ENCODE measurements around the gene CLCN2. TPM values are rescaled to one million over a fixed set of nuclear protein-coding genes. Genes with fewer than 3 reads are reported as not detected.

The CLCN2 gene
- total RNA-seq, result 11.0 TPM

DNA sequence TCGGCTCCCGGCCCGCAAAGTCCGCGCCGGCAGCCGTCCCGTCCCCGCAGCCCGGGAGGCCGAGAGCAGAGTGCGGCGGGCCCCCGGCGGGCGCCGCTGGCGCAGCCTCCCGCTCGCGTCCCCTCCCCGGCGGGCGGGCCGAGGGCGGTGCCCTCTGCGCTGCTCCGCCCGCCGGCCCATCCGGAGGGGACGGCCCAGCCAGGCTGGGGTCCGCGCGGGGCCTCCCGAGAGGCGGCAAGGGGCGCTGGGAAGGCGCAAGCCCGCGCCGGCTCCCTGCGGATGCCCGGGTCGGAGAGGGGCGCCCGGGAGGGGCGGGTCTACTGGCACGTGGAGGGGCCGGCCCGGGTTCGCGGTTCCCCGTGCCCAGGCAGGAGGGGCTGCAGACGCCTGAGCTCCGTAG lies at the start of gene CLCN2, which contains the start of gene POLR2H:
Gene CLCN2 (minus strand): TSS at position 74 of the 400 bp plus-strand sequence. CDS start 126 bp downstream, outside the sequence.
Gene POLR2H (plus strand): TSS at position 179 of the 400 bp plus-strand sequence. CDS start 1,783 bp downstream, outside the sequence.

DNA sequence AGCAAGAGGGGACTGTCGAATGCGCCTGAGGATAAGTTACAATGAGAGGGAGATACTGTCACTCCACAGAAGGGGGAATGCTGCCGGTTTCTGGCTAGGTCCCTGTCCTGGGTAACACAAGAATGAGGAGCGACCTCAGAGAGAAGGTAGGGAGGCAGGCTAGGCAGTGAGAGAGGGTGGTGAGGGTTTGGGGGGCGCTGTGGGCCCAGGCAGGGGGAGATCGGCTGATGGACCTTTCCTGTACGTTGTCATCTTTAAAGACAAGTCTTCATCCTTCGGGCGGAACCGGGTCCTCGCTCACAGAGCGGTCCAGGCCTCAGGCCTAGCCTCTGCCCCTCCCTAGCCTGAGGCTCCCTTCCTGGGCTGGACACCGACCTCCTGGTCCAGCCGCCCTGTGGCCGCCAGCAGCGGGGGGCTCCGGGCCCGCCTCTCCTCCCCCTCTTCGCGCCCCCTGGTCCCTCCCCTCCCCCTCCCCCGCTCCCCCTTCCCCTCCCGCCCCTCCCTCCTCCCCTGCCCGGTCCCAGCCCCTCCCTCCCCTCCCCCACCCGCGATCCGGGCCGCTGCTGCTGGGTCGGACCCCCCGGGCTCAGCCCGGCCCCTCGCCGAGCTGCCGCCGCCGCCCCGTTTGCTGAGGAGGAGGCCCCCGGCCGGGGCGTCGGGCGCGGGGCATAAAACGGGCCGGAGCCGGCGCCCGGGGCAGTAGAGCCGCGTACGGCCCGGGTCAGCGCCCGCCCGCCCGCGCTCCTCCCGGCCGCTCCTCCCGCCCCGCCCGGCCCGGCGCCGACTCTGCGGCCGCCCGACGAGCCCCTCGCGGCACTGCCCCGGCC lies 18.2 kb upstream of the CLCN2 start, which contains the start of gene CHRD:
Gene CHRD (plus strand): TSS at position 697 of the 827 bp plus-strand sequence. CDS start 265 bp downstream, outside the sequence.

DNA sequence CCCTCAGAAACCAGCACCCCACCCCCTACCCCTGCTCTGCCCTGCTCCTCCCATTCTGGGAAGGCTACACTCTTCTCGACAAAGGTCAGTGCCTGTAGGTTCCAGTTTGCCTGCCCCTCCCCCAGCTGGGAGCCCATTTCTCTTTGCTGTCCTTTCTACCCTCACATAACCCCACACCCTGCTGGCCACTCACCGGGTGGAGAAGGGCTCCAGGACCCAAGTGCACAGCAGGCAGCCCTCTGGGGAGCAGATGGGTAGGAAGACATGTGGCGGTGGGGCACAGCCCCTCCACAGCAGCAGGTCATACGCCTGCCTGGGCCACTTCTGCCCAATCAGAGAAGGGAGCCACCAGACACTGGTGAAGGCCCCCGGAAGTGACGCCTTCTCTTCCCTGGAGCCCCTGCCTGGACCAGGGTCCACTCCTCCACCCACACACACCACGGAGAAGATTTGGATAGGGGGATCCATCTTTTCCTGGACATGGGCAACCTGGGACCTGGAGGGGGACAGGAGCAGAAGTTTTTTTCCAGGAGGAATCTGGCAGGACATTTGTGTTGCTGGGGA lies 16.6 kb upstream of the CLCN2 start, which contains the start of gene THPO:
Gene THPO (minus strand): TSS at position 326 of the 564 bp plus-strand sequence. CDS start 1,948 bp downstream, outside the sequence.

DNA sequence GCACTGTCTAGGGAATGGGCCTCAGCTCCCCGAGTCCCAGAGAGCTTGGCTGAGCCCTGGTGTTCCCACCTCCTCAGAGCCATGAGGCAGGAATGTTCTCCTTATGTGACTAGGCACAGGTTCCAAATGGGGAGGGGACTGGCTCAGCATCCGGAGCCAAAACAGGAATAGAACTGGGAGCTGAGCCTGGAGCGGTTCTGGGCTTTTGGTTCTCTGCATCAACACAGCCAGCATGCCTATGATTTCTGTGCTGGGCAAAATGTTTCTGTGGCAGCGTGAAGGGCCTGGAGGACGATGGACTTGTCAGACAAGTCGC lies 24.0 kb downstream of the CLCN2 start, which contains the start of gene FAM131A:
Gene FAM131A (plus strand): TSS at position 202 of the 316 bp plus-strand sequence. CDS start 31 bp downstream, at position 233.

DNA sequence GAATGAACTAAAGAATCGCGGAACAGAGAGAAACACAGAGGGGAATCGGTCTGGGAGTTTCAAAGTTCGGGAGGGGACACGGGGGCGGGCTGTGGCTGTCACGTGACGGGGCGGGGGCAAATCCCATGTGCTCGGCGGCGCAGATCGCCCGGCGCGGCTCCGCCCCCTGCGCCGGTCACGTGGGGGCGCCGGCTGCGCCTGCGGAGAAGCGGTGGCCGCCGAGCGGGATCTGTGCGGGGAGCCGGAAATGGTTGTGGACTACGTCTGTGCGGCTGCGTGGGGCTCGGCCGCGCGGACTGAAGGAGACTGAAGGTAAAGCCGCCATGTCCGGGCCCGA lies 47.1 kb downstream of the CLCN2 start, which contains the start of gene EIF4G1:
Gene EIF4G1 (plus strand): TSS at position 244 of the 337 bp plus-strand sequence. CDS start 1,191 bp downstream, outside the sequence.

DNA sequence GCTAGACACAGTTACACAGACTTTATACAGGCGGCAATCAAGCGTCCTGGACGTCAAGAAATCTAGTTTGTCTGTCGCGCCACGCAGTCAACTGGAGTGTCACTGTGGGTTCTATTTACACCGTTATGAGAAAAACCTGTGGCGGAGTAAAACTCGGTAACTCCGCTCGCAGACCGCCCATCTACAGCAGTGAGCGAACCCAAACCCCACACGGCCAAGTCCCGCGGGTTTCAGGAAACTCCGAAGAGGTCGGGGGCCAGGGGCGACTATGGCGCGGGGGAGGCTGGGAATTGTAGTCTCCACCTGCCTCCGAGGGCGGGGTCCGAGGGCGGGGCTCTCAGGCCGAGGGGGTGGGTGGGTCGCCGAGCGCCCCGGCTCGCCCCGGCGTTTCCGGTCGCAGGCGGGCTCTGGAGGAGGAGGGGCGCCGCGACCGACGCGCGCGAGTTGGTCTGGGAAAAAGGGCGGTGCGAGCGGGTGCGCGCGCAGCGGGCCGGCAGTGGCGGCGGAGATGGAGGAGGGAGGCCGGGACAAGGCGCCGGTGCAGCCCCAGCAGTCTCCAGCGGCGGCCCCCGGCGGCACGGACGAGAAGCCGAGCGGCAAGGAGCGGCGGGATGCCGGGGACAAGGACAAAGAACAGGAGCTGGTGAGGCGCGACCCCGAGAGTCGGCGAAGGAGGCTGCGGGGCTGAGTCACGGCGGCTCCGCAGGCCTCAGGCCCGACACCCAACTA lies 62.5 kb downstream of the CLCN2 start, which contains the start of gene PSMD2:
Gene PSMD2 (plus strand): TSS at position 483 of the 729 bp plus-strand sequence. CDS start 26 bp downstream, at position 509.

Other genes with a start within 250 kb of the CLCN2 start
- 44.0 TPM for gene EIF2B5, start 226.2 kb downstream of the CLCN2 start, total RNA-seq
- gene DVL3, start 206.2 kb downstream of the CLCN2 start, total RNA-seq, result 66.6 TPM
- gene AP2M1, start 186.8 kb downstream of the CLCN2 start, total RNA-seq, result 273 TPM
- gene ABCF3, start 175.4 kb downstream of the CLCN2 start, total RNA-seq, result 60.0 TPM
- 1.2 TPM for gene VWA5B2, start 132.0 kb downstream of the CLCN2 start, total RNA-seq
- gene ALG3, start 112.6 kb downstream of the CLCN2 start, total RNA-seq, result 27.2 TPM
- gene EEF1AKMT4, start 111.9 kb downstream of the CLCN2 start, total RNA-seq, result not detected
- 1.1 TPM for gene CAMK2N2, start 100.1 kb downstream of the CLCN2 start, total RNA-seq
- gene ECE2, start 85.6 kb downstream of the CLCN2 start, total RNA-seq, result 2.0 TPM
- gene PSMD2, start 62.4 kb downstream of the CLCN2 start, total RNA-seq, result 236 TPM
- 155 TPM for gene EIF4G1, start 47.0 kb downstream of the CLCN2 start, total RNA-seq
- gene FAM131A, start 24.0 kb downstream of the CLCN2 start, total RNA-seq, result 32.0 TPM
- gene POLR2H, start 105 bp upstream of the CLCN2 start, total RNA-seq, result 62.1 TPM
- gene THPO, start 16.6 kb upstream of the CLCN2 start, total RNA-seq, result not detected
- gene CHRD, start 18.4 kb upstream of the CLCN2 start, total RNA-seq, result 26.8 TPM
- gene EPHB3, start 200.2 kb upstream of the CLCN2 start, total RNA-seq, result 32.2 TPM

Data from camera-type eye (tissue), 1 donor.